CD4-positive, alpha-beta T cell treated with Interferon gamma for 1 hour (primary cell): ENCODE measurements around the gene CNBD2.
A peak's percentile ranks its signal among the peaks of the same experiment; 100 is the strongest.
"Not testable (repeated sequence)": the region's sequence is repeated elsewhere in the genome, so short reads cannot be mapped to it uniquely, and the experiment has no call there.

Experiments used
- DNase-seq: peaks from one replicate; pipeline ENCODE4 v3.0.0-alpha.2; 2020

CNBD2 gene

DNA sequence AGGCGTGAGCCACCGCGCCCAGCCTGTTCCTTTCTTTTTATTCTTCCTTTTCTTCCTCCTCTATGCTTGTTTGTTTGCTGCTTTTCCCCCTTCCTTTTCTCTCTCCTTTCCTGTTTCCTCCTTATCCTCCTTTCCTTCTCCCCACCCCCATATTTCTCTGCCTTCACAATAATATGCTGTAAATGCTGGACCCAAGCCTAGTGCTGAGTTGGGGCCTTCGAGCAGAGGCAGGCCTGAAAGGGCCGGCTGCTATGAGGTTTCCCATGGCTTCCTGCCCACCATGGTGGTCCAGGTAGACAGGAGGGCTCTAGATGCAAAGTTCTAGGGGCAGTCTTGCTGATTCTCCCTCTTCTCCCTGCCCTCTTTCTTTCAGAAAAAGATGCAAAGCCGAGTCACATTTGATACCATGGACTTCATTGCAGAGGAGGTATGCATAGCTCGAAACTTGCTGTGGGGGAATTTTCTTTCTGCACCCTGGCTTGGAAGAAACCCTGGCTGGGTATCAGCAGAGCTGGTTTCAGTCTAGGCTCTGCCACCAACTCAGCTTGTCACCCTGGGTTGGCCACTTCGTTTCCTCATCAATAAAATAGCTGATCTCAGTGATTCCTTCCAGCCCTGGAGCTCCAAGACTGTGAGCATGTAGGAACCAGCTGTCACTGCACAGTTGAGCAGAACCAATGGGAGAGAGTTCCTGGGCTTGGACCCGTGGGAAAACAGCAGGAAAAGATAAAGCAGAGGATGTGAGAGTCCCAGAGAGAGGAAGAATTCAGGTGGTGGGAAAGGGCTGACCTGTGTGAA, 7.4 kb downstream of the CNBD2 start:
- no peak for DNase-seq

DNA sequence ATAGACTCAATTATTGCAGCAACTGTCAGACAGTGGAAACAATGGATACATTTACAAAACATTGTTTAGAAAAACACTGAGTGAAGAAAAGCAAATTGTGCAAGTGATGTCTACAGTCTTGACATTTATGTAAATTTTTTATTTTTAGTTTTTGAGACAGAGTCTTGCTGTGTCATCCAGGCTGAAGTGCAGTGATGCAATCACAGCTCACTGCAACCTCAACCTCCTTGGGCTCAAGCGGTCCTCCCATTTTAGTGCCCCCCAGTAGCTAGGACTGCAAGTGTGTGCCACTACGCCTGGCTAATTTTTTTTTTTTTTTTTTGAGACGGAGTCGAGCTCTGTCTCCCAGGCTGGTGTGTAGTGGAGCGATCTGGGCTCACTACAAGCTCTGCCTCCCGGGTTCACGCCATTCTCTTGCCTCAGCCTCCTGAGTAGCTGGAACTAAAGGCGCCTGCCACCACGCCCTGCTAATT, 9.7 kb downstream of the CNBD2 start:
- peak; percentile 11 for DNase-seq

GRCh38 chr20:35979544-35979943, 11.2 kb downstream of the CNBD2 start:
- no peak for DNase-seq

DNA sequence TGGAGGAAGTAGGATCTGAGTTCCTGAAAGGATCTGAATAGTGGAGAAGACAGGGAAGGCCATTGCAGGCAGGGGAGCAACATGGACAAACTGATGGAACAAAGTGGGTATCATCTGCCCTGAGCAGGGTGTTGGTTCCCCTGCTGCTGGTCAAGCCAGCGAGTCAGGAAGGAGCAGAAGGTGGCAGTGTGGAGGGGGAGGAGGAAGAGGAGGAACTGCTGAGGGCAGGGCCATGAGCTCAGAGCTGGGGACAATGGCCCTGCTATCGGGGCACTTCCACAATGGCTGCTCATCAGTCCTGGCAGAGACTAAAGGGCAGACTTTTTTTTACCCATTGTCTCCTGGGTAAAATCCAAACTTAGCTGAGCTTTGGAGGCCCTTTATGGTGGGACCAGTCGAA, 13.6 kb downstream of the CNBD2 start:
- DNase-seq: peak; percentile 7

GRCh38 chr20:35984382-35984781, 16.0 kb downstream of the CNBD2 start:
- DNase-seq: no peak

GRCh38 chr20:35985806-35986205, 17.4 kb downstream of the CNBD2 start:
- DNase-seq: no peak

DNA sequence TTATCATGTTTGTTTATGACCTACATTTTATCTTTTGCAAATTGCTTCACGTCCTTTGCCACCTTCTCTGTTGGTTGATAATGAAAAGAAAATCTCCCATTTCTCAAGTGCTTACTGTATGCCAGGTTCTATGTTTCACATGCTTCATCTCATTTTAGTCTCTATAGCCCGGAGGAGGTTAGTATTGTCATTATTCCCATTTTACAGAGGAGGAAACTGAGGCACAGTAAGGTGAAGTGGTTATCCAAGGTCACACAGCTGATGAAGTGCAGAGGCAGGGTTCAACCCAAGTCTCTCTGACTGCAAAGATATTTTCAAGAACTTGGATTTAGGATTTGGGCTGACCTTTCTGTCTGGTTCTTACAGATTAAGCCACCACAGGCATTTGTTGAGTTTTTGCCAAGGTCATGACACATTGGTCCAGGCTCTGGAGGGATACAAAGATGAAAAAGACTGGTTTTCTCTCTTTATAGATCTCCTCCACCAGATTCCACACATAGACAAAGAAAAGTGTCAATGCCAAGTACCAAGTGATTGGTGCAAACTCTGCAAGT, 20.6 kb downstream of the CNBD2 start:
- no peak for DNase-seq

DNA sequence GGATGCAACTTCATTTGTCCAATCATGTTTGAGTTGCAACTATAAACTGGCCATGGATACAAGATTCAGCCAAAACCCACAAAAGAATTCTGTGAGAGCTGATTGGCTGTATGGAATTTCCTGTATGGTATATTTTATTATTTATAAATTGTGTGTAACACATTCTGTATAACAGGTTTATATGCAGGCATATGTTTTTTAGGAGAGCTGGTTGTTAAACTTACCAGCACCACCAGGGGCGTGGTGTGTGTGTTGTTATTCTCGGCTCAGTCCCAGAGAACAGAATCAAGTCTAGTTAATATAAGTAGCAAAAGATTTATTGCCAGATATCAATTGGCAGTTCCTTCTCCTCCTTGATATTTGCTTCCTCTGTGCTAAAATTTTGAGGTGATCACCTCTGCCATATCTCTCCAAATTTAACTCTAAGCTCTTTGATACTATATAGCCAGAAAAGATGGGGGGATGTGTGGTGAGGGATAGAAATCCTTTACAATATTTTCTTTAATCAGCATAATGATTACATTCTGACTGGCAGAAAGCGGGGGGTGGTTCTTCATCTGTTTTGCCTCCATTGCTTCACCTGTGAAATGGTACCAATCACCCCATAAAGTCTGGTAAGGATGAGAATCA, 22.9 kb downstream of the CNBD2 start:
- no peak for DNase-seq

- DNase-seq: peak; percentile 41
Observed at GRCh38 chr20:35992713-35993335, 24.4 kb downstream of the CNBD2 start.

DNA sequence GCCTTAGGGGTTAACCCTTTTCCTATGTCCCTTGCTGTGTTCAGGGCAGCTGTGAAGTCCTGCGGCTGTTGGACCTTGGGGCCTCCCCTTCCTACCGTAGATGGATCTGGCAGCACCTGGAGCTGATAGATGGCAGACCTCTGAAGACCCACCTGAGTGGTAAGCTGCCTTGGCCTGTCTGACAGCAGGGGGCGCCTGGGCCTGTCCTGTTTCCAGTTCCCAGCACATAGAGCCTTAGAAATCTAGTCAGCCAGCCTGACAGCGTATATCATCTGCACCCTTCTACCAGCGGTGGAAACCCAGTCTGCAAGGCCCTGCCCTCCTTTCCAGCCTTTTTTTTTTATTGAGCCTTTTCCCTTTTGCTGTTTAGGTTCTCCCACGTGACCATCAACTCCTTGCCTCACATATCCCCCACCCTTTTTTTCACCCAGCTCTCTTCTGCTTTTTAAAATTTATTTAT, 26.6 kb downstream of the CNBD2 start:
- DNase-seq: peak; percentile 75

DNA sequence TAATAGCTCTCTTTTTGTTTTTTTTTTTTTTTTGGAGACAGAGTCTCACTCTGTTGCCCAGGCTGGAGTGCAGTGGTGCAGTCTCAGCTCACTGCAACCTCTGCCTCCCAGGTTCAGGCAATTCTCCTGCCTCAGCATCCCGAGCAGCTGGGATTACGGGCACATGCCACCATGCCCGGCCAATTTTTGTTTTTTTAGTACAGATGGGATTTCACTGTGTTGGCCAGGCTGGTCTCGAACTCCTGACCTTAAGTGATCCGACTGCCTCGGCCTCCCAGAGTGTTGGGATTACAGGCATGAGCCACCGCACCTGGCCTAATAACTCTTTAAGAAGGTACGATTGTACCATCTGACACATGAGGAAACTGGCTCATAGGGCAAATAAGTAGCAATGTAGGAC, 28.1 kb downstream of the CNBD2 start:
- not testable (repeated sequence) for DNase-seq

DNA sequence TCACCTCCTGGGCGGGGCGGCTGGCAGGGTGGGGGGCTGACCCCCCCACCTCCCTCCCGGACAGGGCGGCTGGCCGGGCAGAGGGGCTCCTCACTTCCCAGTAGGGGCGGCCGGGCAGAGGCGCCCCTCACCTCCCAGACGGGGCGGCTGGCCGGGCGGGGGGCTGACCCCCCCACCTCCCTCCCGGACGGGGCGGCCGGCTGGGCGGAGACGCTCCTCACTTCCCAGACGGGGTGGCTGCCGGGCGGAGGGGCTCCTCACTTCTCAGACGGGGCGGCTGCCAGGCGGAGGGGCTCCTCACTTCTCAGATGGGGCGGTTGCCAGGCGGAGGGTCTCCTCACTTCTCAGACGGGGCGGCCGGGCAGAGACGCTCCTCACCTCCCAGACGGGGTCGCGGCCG, 32.9 kb downstream of the CNBD2 start:
- not testable (repeated sequence) for DNase-seq

- DNase-seq: no peak
Observed at GRCh38 chr20:36002855-36003254, 34.5 kb downstream of the CNBD2 start.

GRCh38 chr20:36004045-36004444, 35.7 kb downstream of the CNBD2 start:
- no peak for DNase-seq

DNA sequence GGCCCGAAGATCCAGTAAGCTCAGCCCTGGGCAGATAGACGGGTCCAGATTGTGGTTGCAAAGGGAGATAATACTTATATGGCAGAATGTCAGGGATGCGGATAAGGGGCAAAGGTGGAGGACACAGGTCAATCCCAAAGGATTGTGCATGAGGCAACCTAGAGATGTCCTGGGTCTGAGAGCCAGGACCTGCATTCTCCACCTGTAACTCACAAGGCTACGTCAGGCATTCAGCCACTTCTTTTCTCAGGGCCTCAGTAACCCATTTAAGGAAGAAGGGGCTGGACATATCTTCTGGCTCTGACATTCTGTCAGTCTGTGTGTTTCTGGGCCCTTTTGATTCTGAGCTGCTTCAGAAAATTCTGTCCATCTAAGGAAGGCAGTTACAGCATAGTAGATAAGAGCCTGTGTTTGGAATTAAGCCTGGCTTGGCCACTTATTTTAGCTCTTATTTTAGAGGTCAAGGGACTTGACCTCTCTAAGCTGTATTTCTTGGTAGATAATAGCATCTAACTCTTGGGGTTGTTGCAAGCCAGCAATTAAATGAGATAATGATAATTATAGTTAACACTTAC, 40.2 kb downstream of the CNBD2 start:
- no peak for DNase-seq

- no peak for DNase-seq
Observed at GRCh38 chr20:36010076-36010475, 41.7 kb downstream of the CNBD2 start.

DNA sequence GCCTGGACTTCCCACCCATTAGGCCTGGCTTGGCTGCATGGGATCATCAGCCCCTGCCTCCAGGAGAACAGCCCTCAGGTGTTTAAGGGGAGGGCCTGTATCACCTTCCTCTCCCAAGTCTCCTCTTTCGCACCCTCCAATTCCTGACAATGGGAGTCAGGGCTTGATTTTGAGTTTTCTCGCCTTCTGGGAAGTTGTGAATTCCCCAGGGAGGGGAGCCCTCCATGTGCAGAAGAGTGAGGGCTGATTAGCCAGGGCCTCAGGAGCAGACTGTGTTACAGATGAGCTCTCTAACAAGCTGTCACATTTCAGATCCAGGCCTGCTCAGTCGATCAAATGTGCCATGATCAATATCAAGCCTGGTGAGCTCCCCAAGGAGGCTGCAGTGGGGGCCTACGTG, 42.4 kb downstream of the CNBD2 start:
- no peak for DNase-seq

- no peak for DNase-seq
Observed at GRCh38 chr20:36015806-36016403, 47.5 kb downstream of the CNBD2 start.

- DNase-seq: no peak
Observed at GRCh38 chr20:36017048-36017951, 48.9 kb downstream of the CNBD2 start.

GRCh38 chr20:36018208-36018988, 50.0 kb downstream of the CNBD2 start:
- no peak for DNase-seq

GRCh38 chr20:36026131-36026530, 57.7 kb downstream of the CNBD2 start:
- DNase-seq: not testable (repeated sequence)
